MG63 (cell line): ENCODE measurements around the gene ZFHX3. TPM values are rescaled to one million over a fixed set of nuclear protein-coding genes. Genes with fewer than 3 reads are reported as not detected.

Source experiments
- DNase-seq: peaks from one replicate; pipeline ENCODE4 v3.0.0-alpha.2; 2020
- H3K27me3 ChIP-seq: fragments of 250-450 bp; sonication (Bioruptor Pico); 2 replicates; pipeline ENCODE4 v1.5.1; 2020; ENCODE audit warnings: mild to moderate bottlenecking, moderate library complexity
- H3K36me3 ChIP-seq: fragments of 250-450 bp; sonication (Bioruptor Pico); 2 replicates; pipeline ENCODE4 v1.5.1; 2020; ENCODE audit warnings: mild to moderate bottlenecking, moderate library complexity
- H3K4me3 ChIP-seq: fragments of 250-450 bp; sonication (Bioruptor Pico); 2 replicates; pipeline ENCODE4 v1.5.1; 2020; ENCODE audit warnings: mild to moderate bottlenecking, moderate library complexity
- H3K9me3 ChIP-seq: fragments of 250-450 bp; sonication (Bioruptor Pico); 2 replicates; pipeline ENCODE4 v1.5.1; 2020; ENCODE audit warnings: mild to moderate bottlenecking, moderate library complexity
- total RNA-seq: library from RNA; depleted of rRNA; stranded (reverse); fragments of >200 nt; shearing (Covaris generic); gene quantifications from 2 replicates; pipeline ENCODE4 v1.2.3, GENCODE V29; 2014; ENCODE audit warnings: low replicate concordance

ZFHX3 gene
- total RNA-seq, 1 experiment from 2014 or later, result 0.89 TPM

- Histone ChIP-seq H3K27me3 (no peaks in the 10 kb centered on the region), H3K4me3 (no peak overlapping the region), H3K9me3 (no peaks in the 10 kb centered on the region), H3K36me3 (no peaks in the 10 kb centered on the region; the same call in 1 of the 2 replicates)
- no peak for DNase-seq
Measured at GRCh38 chr16:72825912-72826621, 221.9 kb downstream of the ZFHX3 start.

- no peaks in the 10 kb centered on the region for H3K9me3 ChIP-seq
- H3K4me3 ChIP-seq, result no peak overlapping the region
- no peaks in the 10 kb centered on the region; the same call in 1 of the 2 replicates for H3K36me3 ChIP-seq
- H3K27me3 ChIP-seq, result no peaks in the 10 kb centered on the region
- no peak for DNase-seq
Measured at GRCh38 chr16:72824761-72825160, 223.2 kb downstream of the ZFHX3 start.

- no peak overlapping the region for H3K4me3 ChIP-seq
- H3K27me3 ChIP-seq, result no peaks in the 10 kb centered on the region
Measured at GRCh38 chr16:72824027-72824426, 223.9 kb downstream of the ZFHX3 start.

DNA sequence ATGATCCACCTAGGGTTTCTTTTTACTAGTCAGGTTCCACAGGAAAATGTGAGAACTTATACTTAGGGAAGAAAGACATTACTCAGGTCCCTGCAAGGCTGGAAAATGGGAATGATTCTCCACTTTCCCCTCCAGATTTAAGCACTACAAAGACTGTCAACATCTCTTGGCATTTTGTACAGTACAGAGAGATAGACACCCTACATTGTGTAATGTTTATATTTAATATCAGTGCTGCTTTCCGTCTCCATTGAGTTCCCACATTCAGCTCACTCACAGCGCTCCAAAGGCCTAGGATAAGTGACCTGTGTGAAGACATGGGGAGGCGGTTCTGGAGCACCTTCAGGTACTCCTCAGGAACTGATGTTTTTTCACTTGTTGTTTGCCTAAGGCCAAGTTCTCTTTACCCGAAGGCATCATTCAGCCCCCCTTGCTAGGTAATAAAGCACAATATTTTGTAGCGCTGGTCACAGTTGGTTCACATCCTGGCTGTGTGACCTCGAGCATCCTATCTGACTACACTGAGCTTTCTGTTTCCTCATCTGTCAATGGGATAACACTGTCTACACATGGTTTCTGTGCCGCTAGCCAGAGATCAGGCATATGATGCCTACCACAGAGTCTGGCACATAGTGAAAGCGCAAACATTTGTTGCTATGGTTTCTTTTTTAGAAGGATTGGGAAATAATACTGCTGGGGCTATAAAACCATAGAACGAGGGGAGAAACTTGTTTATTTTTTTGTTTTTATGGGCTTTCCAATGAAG is 226.6 kb downstream of the ZFHX3 start:
- Histone ChIP-seq H3K27me3 (no peaks in the 10 kb centered on the region), H3K36me3 (no peaks in the 10 kb centered on the region), H3K9me3 (no peaks in the 10 kb centered on the region), H3K4me3 (no peak overlapping the region)
- DNase-seq, result no peak

More at GRCh38 chr16:72824027-72824426, 223.9 kb downstream of the ZFHX3 start:
- Histone ChIP-seq H3K36me3 (no peaks in the 10 kb centered on the region; the same call in 1 of the 2 replicates), H3K9me3 (no peaks in the 10 kb centered on the region)
- no peak for DNase-seq

- Histone ChIP-seq H3K36me3 (no peaks in the 10 kb centered on the region), H3K9me3 (no peaks in the 10 kb centered on the region), H3K27me3 (no peaks in the 10 kb centered on the region), H3K4me3 (no peak overlapping the region)
- DNase-seq, result peak; percentile 71
Measured at GRCh38 chr16:72819345-72819744, 228.6 kb downstream of the ZFHX3 start.

- no peak for DNase-seq
- H3K27me3 ChIP-seq, result no peaks in the 10 kb centered on the region
- H3K4me3 ChIP-seq, result no peak overlapping the region
- no peaks in the 10 kb centered on the region for H3K36me3 ChIP-seq
- no peaks in the 10 kb centered on the region for H3K9me3 ChIP-seq
Measured at GRCh38 chr16:72818236-72818845, 229.6 kb downstream of the ZFHX3 start.

DNA sequence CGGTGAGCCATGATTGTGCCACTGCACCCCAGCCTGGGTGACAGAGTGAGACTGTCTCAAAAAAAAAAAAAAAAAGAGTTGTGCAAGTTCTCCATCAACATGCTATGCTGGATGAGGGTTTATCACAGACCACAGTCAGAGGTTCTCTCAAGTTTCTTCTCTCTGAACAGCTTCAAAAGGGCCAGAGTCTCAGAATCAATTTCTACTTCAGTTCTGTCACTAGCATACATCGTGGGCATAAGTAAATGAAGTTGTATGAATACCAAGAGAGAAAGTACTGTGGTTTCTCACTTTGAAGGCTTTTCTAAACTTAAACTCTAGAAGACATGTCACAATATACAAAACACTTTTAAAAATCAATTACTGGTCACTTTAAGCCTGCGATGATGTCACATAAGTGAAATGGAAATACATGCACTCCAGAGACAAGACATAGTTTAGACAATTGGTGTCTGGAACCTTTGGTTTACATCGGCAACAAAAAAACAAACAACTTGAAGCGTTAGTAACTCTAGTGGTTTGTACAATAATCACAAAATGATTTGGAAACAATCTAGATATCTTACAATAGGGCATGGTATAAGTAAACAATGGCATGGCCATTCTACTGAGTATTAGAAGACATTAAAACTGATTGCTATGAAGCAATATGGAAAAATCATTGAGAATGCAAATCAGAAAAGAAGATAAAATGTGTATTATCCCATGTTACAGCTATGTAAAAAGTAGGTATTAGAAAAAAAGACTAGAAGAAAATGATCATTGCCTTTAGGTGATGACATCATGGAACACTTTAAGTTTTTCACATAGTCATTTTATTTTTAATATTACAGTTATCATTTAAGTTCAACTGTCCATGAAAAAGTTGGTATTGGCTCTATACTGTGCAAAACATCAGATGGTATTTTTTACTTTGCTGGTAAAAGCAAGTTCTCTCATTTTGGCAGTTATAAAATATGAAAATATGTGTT is 232.3 kb downstream of the ZFHX3 start:
- H3K36me3 ChIP-seq, result no peaks in the 10 kb centered on the region
- no peaks in the 10 kb centered on the region for H3K9me3 ChIP-seq
- no peak overlapping the region for H3K4me3 ChIP-seq
- DNase-seq, result no peak
- H3K27me3 ChIP-seq, result no peaks in the 10 kb centered on the region

- H3K27me3 ChIP-seq, result no peaks in the 10 kb centered on the region
- no peak overlapping the region for H3K4me3 ChIP-seq
- no peaks in the 10 kb centered on the region for H3K9me3 ChIP-seq
- DNase-seq, result no peak
- no peaks in the 10 kb centered on the region for H3K36me3 ChIP-seq
Measured at GRCh38 chr16:72814226-72814625, 233.7 kb downstream of the ZFHX3 start.

GRCh38 chr16:72812672-72813071 is 235.3 kb downstream of the ZFHX3 start:
- H3K36me3 ChIP-seq, result no peaks in the 10 kb centered on the region
- no peak for DNase-seq
- no peaks in the 10 kb centered on the region for H3K27me3 ChIP-seq
- no peaks in the 10 kb centered on the region for H3K9me3 ChIP-seq
- H3K4me3 ChIP-seq, result no peak overlapping the region

DNA sequence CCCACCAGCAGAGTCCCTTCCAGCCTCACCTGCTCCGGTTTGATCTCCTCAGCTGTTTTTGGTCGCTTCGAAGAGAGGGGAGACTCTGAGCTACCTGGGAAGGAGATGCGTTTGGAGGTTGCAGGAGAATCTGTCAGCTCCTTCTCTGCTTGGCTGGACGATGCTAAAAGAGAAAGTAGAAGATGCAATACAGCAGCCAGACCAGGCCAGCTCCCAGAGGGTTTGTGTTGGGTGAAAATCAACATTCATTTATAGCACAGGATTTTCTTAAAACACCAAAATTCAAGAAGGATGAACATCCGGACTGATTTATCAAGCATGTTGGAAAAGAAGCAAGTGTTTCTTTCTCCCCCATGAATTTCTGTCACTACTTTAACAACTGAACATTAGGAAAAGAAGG is 236.1 kb downstream of the ZFHX3 start:
- no peaks in the 10 kb centered on the region for H3K36me3 ChIP-seq
- no peak overlapping the region for H3K4me3 ChIP-seq
- DNase-seq, result no peak
- no peaks in the 10 kb centered on the region for H3K27me3 ChIP-seq
- H3K9me3 ChIP-seq, result no peaks in the 10 kb centered on the region

- no peak overlapping the region for H3K4me3 ChIP-seq
- no peaks in the 10 kb centered on the region for H3K36me3 ChIP-seq
- DNase-seq, result no peak
- H3K9me3 ChIP-seq, result no peaks in the 10 kb centered on the region
- H3K27me3 ChIP-seq, result no peaks in the 10 kb centered on the region
Measured at GRCh38 chr16:72811188-72811720, 236.7 kb downstream of the ZFHX3 start.

DNA sequence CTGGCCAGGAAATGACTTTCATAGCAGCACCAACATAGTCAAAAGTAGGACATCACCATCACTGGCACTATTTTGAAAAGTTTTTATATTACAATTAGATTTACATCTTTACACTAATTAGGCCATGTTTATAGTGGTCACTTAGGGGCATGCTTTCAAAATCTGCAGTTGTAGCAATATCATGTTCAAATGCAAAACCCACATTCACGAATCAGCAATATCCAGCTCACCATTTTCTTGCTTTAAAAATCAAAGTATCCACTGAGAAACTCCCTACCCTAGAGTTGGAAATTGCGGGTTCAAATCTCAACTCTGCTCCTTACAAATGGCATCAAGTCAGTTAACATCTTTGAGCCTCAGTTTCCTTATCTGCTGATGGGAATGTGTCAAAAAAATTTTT is 237.4 kb downstream of the ZFHX3 start:
- H3K4me3 ChIP-seq, result no peak overlapping the region
- DNase-seq, result no peak
- no peaks in the 10 kb centered on the region for H3K36me3 ChIP-seq
- no peaks in the 10 kb centered on the region for H3K27me3 ChIP-seq
- no peaks in the 10 kb centered on the region for H3K9me3 ChIP-seq

DNA sequence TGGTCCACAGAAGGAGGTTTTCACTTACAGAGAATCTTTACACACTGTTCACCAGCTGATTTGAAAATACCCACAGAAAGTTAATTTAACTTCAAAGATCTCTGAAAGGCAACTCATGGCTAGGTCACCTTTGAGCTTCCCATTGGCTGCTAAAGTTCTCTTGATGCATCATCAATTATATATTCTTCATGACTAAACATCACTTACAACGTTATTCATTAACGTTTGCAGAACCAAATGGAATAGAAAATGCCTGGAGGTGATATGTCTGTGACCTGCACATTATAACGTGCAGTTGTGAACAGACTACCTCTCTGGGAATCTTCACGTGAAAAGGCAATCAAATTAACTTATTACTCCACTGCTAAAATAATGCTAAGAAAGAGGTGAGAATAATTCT is 238.5 kb downstream of the ZFHX3 start:
- H3K4me3 ChIP-seq, result no peak overlapping the region
- DNase-seq, result no peak
- H3K9me3 ChIP-seq, result no peaks in the 10 kb centered on the region
- H3K27me3 ChIP-seq, result no peaks in the 10 kb centered on the region
- H3K36me3 ChIP-seq, result no peaks in the 10 kb centered on the region

- Histone ChIP-seq H3K27me3 (no peaks in the 10 kb centered on the region), H3K36me3 (no peaks in the 10 kb centered on the region), H3K9me3 (no peaks in the 10 kb centered on the region), H3K4me3 (no peak overlapping the region)
- no peak for DNase-seq
Measured at GRCh38 chr16:72808754-72809153, 239.2 kb downstream of the ZFHX3 start.

DNA sequence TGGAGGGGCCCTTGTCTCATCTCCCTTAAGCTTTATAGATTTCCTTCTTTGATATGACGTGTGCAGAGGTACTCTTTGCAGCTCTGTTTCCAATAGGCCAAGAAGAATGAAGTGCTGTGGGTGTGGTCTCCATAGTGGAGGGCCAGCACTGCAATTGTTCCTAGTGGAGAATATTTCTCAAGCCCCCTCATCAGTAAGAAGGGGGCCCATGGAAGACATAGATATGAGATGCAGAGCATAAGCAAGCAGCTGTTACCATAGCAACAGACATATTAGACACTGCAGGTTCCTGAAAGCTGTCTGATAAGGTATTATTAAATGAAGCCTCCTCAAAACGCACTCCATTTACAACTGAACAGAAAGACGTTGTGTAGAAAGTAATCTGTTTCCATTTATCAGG is 240.7 kb downstream of the ZFHX3 start:
- DNase-seq, result no peak
- no peaks in the 10 kb centered on the region for H3K27me3 ChIP-seq

GRCh38 chr16:72805486-72805885 is 242.4 kb downstream of the ZFHX3 start:
- Histone ChIP-seq H3K27me3 (no peaks in the 10 kb centered on the region), H3K9me3 (no peaks in the 10 kb centered on the region), H3K4me3 (no peak overlapping the region), H3K36me3 (no peaks in the 10 kb centered on the region)
- no peak for DNase-seq

More for the DNA sequence above, 240.7 kb downstream of the ZFHX3 start:
- H3K36me3 ChIP-seq, result no peaks in the 10 kb centered on the region
- no peak overlapping the region for H3K4me3 ChIP-seq
- no peaks in the 10 kb centered on the region for H3K9me3 ChIP-seq
